DMS79 (cell line): ENCODE results near the gene CETP.

Experiments
- DNase-seq: peaks from one replicate; lab custom pipeline; 2025; lab: John Stamatoyannopoulos, UW

CETP gene, protein sequence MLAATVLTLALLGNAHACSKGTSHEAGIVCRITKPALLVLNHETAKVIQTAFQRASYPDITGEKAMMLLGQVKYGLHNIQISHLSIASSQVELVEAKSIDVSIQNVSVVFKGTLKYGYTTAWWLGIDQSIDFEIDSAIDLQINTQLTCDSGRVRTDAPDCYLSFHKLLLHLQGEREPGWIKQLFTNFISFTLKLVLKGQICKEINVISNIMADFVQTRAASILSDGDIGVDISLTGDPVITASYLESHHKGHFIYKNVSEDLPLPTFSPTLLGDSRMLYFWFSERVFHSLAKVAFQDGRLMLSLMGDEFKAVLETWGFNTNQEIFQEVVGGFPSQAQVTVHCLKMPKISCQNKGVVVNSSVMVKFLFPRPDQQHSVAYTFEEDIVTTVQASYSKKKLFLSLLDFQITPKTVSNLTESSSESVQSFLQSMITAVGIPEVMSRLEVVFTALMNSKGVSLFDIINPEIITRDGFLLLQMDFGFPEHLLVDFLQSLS

DNA sequence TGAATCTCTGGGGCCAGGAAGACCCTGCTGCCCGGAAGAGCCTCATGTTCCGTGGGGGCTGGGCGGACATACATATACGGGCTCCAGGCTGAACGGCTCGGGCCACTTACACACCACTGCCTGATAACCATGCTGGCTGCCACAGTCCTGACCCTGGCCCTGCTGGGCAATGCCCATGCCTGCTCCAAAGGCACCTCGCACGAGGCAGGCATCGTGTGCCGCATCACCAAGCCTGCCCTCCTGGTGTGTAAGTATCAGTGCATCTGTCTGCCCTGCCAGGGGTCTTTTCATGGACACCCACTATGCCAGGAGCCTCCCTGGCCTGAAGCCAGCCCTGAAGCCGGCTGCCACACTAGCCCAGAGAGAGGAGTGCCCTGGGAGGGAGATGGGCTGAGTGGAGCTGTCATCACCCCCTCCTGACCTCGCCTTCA lies at the start of gene CETP:
Gene CETP (plus strand): TSS at position 100 of the 431 bp plus-strand sequence. CDS start 30 bp downstream, at position 130.
- no peak for DNase-seq

DNA sequence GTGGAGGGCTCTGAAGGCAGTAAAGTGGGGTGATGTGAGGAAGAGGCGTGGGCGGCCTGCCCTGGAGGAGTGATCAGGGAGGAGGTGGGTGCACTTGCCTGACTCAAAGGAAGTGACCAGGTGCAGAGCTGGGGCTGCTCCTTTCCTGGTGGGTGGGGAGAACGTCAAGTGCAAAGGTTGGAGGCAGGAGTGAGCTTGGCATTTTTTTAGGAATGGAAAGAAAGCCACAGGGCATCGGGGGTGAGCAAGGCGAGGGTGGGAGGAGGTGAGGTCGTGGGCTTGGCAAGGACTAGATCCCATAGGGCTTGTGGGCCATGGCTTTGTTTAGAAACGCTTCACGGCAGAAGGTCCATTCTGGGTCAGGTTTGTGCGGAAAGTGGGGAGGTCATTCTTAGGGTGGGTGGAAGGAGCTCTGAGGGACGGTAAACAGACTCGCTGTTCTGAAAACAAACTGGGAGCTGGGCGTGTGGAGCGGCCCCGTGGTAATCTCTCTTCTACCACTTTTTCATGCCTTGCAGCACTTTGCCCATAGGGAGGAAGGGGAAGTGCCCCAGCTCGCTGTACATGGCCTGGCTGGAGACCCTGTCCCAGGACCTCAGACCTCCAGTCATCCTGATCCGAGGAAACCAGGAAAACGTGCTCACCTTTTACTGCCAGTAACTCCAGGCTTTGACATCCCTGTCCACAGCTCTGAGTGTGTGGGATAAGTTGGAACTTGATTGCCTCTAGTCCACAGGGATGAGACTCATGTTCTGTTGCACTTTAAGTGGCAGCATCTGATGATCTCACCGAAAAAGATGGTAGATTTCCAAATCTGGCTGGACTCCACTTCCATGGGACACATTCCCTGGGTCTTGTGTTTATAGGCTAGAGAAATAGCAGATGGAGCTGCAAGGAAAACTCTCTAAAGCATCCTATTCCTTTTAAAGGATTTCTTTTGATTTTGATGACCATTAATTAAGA lies 48.7 kb upstream of the CETP start:
- DNase-seq, result no peak

DNA sequence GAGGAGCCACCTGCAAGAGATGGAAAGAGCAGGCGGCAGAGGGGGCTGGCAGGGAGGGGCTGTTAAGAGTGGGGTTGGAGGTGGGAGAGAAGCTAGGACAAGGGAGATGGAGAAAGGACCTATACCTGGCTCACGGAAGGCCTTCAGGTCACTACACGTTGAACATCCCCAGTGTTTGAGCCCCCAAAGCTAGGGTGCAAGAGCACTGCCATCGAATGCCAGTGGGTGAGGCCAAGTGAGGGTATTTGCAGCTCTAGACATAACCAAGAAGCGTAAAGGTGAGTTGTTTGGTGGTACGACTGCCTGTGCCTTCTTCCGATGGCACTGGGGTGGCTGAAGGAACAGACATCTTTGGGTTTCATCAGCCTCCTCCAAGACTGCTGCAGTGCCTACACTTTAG lies 46.9 kb upstream of the CETP start:
- DNase-seq, result no peak

DNA sequence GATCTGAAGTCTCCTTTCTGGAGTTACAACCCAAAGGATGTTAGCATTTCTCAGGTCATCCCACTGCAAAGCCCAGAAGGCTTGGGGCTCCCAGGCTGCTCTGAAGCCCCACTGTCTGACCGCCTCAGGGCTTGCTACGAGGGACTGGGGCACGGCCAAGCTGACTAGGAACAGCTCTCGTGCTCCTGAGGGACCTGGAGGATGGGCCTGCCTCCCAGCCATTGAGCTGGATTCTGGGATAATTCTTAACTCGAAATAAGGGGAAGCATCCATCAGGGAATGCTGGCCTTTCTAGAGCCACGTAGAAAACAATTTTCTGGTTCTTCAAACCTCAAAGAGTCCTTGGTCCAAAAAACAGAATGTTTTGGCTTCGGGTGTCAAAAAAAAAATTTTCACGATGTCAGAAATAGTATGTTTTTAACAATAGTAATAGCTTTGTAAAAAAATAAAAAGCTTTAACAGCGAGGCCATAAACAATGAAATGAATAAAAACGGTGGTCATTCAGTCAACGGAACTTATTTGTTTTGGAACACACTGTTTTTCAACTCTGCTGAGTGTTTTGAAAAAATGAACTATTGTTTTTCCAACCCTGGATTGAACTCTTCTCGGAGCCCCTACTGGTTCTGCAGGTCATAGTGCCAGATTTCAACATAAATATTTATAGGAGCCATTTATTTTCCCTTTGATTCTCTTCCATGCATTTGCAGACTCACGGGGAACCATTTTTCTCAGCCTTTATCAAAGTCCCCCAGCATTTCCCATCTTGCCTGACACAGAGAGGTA lies 46.2 kb upstream of the CETP start:
- no peak for DNase-seq

DNA sequence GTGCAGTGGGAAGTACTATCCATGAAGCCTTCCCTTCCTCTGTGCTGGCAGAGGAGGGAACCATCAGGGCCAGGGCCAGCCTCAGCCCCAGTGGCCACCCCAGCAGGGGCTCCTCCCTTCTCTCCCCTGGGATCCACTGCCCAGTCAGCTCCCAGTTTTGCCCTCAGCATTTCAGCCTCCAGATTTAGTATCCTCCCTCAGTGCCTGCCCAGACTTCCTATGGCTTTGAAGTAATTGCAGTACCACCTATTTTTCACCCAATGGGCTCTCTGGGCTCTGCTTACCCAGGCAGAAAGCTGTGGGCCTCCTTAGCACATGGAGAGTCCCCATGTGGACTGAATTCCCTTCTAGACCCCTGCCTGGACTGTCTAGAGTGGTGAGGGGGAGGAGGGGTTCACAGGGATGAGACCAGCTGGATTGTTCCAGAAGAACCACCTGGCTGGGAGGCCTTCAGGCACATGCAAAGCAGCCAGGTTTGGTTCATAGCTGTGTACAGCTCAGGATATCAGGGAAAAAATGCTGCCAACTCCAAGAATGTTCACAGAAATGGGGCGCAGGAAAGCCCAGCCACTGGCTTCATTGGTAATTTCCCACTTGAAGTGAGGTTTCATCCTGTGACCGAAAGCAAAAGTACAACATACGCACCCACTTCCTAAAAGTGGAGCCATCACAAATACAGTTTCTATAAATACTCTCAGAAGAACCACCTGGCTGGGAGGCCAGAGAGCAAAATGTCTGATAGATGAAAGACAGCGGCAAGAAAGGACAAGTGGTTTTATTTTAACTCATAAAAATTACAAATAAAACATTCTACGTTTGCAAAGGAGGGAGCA lies 45.0 kb upstream of the CETP start:
- no peak for DNase-seq

DNA sequence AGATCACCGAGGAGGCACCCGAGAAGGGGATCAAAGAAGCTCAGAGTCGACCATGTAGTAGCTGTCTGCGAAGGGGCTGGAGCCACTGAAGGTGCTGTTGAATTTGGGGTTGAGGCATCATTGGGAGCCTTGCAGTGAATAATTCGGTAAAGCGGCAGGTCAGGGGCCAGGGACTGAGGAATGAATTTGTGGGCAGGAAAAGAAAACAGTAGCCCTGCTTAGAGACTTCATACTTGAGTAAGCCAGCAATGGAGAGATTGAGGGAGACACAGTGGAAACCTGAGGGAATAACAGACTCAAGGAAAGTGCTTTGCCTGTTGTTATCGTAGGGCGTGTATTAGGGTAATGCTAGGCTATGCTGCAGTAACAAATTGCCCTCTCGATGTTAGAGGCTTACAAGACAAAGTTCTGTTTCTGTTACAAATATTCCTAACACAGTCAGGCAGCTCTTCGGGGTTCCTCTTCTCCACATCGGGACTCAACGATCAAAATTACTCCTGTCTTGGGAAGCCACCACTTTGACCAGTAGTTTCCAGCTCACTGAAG lies 43.2 kb upstream of the CETP start:
- DNase-seq, result no peak

DNA sequence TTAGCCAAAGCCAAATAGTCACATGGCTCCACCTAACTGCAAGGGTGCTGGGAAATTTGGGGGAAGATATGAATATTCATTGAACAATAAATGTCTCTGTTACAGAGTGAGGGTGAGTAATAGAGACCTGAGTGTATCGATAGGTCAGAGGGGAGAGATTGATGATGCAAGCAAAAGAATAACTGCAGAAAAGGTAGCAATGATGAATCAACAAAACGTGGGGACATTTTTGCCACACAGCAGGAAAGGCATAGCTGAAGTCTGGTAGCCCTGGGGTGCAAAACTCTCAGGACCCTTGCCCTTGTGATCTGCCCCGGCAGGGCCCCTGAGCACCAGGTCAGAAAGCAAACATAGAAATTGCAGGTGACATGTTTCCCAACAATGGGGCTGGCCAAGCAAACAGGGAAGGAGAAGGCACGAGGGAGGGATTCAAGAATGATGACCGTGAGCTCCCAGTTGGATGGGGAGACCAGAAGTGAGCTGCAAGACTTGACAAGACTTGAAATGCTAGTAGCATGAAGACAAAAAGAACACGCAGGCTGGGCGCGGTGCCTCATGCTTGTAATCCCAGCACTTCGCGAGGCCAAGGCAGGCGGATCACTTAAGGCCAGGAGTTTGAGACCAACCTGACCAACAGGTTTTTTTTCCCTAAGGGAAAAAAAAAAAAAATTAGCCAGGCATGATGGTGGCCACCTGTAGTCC lies 42.5 kb upstream of the CETP start:
- no peak for DNase-seq

DNA sequence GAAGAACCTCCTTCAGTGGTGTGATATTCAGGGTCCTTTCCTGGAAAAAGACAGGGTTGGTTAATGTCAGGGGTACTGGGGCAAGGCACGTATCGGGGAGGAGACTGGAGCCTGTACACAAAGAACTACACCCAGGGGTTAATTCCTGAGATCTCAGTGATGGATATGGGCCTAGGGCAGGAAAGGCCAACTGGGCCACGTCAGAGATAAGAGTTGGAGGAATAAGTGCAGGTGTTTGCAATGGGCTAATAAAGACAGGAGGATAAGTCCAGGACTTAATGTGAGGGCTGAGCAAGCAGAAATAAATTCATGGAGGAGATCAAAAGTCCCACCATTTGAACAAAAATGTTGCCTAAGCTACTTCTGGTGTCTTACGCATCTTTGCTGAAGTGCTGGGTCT lies 40.2 kb upstream of the CETP start:
- no peak for DNase-seq

DNA sequence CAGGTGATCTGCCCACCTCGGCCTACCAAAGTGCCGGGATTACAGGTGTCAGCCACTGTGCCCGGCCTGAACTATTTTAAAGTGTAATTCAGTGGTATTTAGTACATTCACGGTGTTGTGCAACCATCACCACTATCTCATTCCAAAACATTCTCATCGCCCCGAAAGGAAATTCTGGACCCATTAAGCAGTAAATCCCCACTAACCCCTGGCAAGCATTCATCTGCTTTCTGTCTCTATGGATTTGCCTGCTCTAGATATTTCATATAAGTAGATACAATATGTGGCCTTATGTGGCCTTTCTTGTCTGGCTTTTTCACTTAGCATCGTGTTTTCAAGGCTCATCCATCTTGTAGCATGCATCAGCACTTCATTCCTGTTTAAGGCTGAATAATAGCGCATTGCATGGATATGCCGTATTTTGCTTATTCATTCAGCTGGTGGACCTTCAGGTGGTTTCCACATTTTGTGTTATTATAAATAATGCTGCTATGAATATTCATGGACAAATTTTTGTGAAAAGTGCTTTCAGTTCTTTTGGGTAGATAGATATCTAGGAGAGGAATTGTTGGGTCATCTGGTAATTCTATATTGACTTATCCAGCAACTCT lies 38.2 kb upstream of the CETP start:
- DNase-seq, result no peak

DNA sequence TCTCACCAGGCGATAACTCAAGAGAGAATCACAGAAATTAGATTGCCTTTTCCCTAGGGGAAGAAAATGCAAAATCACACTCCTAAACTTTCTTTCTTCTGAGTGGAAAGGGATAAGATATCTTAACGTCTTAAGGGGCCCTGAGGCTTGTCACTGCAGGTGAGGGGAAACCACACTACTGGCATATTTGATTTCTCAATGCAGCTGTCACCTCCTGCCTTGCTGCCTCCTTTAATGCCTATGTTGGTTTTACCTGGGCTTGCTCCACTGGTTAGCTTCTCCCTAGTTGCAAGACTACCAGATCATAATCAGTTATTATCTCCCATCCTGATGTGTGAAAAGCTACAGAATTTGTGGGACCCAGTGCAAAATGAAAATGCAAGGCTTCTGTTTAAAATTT lies 34.3 kb upstream of the CETP start:
- DNase-seq, result no peak

DNA sequence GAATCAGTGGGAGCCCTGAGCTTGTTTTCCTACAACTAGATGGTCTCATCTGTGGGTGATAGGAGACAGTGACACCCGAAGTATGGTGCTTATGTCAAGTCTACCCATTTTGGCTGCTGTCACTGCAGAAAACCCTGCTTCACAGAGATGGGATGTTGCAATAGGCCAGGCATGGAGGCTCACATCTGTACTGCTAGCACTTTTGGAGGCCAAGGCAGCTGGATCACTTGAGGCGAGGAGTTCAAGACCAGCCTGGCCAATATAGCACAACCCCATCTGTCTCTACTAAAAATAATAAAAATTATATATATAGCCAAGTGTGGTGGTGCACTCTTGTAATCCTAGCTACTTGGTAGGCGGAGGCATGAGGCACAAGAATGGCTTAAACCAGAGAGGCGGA lies 32.1 kb upstream of the CETP start:
- no peak for DNase-seq

DNA sequence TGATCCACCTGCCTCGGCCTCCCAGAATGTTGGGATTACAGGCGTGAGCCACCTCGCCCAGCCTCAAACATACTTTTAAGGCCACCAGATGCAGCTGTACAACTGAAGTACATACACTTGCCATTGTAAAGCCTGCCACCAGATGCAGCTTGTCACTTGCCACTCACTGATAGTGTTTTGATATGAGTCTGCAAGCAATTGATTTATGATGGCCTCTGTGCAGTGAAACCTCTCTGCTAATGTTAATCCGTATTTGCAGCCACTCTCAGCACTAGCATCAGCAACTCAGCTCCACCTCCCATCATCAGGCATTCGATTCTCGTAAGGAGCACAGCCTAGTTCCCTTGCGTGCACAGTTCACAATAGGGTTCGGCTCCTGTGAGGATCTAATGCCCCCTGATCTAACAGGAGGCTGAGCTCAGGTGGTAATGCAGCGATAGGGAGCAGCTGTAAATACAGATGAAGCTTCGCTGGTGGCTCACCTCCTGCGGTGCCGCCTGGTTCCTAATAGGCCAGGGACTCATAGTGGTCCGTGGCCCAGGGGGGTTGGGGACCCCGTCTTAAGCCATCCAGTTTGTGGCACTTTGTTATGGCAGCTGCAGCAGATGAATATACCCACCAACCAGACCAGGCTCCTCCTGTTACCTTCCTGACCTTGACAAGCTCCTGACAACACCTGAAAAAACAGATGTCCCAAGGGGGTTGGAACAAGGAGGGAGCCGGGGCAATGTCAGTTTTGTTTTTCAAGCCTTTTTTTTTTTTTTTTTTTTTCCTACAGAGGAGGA lies 31.1 kb upstream of the CETP start:
- DNase-seq, result peak; percentile 58

DNA sequence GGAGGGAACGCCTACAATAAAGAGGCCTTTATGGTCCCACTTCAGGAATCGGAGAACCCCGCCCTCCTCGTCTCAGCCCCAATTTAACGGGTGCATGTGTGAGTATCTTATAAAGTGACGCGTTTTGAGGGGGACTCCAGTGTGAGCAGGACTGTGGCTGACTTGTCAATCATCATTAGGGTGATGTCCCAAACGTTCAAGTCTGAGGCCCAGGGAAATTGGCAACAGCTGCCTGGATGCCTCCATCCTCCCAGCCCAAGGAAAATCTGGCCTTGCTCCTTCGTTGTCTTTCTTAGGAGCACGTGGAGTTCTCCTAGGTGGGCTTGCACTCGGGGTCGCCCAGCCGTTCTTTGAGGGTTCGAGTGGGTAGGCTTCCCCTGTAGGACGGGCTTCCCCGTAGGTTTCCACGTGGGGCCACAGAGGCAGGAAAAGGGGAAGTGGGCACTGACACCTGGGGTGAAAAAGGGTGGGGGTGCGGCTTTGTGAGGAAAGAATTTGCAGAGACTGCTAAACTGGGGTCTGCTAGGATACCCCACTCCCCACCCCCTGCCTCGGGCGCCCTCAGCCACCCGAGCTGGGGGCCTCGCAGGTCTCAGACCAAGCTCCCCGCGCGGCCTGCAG lies 30.4 kb upstream of the CETP start:
- no peak for DNase-seq

DNA sequence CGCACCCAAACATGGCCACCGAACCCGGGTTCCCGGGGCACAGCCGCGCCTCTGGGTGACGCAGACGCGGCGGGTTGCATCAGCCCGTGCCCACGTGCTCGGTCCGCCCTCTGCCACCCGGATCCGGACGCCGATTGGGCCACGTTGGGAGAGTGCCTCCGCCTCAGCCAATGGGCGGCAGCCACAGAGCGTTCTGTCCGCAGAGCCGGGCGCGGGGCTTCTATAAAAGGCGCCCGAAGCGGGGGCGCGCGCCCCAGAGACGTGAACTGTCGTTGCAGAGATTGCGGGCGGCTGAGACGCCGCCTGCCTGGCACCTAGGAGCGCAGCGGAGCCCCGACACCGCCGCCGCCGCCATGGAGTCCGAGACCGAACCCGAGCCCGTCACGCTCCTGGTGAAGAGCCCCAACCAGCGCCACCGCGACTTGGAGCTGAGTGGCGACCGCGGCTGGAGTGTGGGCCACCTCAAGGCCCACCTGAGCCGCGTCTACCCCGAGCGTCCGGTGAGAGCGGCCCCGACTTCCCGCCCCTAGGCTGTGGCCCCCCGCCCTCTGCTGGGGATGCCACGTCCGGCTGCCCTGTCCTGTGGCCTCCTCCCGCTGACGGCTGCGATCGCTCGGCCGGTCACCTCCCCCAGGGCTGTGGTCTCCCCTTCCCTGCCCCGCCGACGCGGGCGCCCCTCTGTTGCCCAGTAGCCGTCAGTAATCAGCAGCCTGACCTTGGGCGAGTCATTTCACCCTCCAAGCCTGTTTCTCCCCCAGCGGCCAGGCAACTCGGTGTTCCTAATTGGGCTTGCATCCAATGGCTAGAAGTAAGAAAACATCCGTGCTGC lies 29.6 kb upstream of the CETP start, which contains the start of gene HERPUD1:
Gene HERPUD1 (plus strand): TSS at position 251 of the 829 bp plus-strand sequence. CDS start 103 bp downstream, at position 354.
- DNase-seq, result peak; percentile 67

DNA sequence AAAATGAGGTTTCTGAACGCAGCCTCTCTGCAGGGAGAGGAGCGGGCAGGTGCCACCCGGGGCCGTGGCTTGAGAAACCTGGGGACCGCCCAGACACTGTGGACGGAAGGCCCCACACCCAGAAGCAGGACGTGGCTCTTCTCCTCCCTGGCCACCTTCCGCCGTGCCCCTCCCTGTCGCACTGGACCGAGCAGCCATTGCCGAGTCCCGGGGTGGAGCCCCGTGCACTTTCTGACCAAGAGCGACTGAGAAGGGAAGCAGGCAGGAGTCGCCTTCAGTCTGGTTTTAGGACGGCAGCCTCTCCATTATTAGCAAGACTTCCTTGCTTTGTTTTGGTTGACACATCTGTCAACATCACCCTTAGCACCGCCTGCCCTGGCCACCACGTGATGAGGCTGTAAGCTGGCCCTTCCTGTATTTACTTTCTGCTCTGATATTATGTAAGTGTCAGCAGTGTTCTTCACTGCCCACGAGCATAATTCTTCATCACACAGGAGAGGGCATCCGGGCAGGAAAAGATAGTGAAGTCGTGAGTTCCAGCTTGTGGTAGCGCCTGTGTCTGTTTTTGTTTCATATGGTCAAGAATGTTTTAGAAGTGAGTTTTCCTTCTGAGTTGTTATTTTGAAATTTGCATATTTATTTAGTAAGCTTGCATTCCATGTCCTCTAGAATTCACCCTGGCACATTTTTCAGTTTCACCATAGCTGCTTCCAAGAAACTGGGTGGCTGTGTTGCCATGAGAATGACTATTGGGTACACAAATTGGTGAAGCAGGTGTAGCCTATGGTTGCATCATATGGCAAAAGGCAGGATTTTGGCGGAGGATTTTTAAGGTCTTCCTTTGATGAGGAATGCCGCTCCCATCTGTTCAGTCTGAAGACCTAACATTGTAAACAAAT lies 28.8 kb upstream of the CETP start:
- no peak for DNase-seq
